Ovary (tissue), 10 donors: Measurements from ENCODE around the gene SLC4A3. TPM values are rescaled to one million over a fixed set of nuclear protein-coding genes. Genes with fewer than 3 reads are reported as not detected.

ENCODE experiments used
- DNase-seq, 5 donors: peaks; one replicate each; pipeline ENCODE4 v3.0.0-alpha.2; 2019 to 2020
- H3K27ac ChIP-seq, 2 donors: fragments of 200-600 bp; one replicate each; pipeline versions ENCODE4 v1.5.1 to v1.8.0; 2019 to 2022
- H3K27me3 ChIP-seq: fragments of 200-600 bp; one replicate; pipeline ENCODE4 v1.8.0; 2022
- H3K36me3 ChIP-seq: fragments of 200-600 bp; sonication (generic); one replicate; pipeline ENCODE4 v1.5.1; 2019
- H3K4me1 ChIP-seq: one replicate; pipeline ENCODE4 v1.8.1; 2013; ENCODE audit warnings: mild to moderate bottlenecking, moderate library complexity; ENCODE audit not compliant: insufficient read depth
- H3K4me3 ChIP-seq: fragments of 200-600 bp; sonication (generic); one replicate; pipeline ENCODE4 v1.5.1; 2017
- H3K9me3 ChIP-seq, 2 donors: fragments of 200-600 bp in 1 of 2; sonication (generic) in 1 of 2; one replicate each; pipeline versions ENCODE4 v1.5.1 to v1.8.1; 2013 to 2019; ENCODE audit warnings: mild to moderate bottlenecking in 1 of 2, moderate library complexity in 1 of 2
- CTCF ChIP-seq, 3 donors: fragments of 450-650 bp in 2 of 3; fragments of 200-600 bp in 1 of 3; IDR thresholded peaks; one replicate each; pipeline versions ENCODE4 v1.5.1 to v1.8.0; 2016 to 2022; ENCODE audit warnings: antibody characterized with exemption in 3 of 3, mild to moderate bottlenecking in 1 of 3
- EP300 ChIP-seq: sonication (generic); formaldehyde crosslinking; IDR thresholded peaks from one replicate; pipeline ENCODE4 v1.6.1; 2017; ENCODE audit warnings: antibody characterized with exemption
- POLR2A ChIP-seq: fragments of 450-650 bp; IDR thresholded peaks from one replicate; pipeline ENCODE4 v1.6.1; 2017; ENCODE audit warnings: antibody characterized with exemption, mild to moderate bottlenecking, moderate library complexity
- WGBS, 3 donors: extraction: QIAGEN DNeasy Blood & Tissue Kit in 1 of 3; methylation state at CpG; one replicate each; pipeline versions ENCODE4 v1.1.5 to v1.1.7; 2013 to 2017; 5-methylcytosine and 5-hydroxymethylcytosine counted together
- intact Hi-C, 4 donors: fragments of 100-400 bp; cut with DNase I; formaldehyde crosslinking; loops; one replicate each; pipeline versions ENCODE4 v1.11.0 to v1.15.1; 2022 to 2023
- long read RNA-seq, 3 donors: library from polyadenylated mRNA in 2 of 3; unstranded in 2 of 3; transcript quantifications; one replicate each; pipeline ENCODE4 v2.0.0 and lab custom pipeline, GENCODE V29; 2021 to 2026
- polyA plus RNA-seq, 2 donors: library from polyadenylated mRNA; stranded (reverse); fragments of 200-250 nt in 1 of 2; fragments of 350-450 nt in 1 of 2; fragmentation: Illumina TruSeq in 1 of 2; extraction: RNeasy Lipid Tissue Mini Kit (QIAGEN cat#74804) in 1 of 2; gene quantifications; one replicate each; pipeline ENCODE4 v1.2.3, GENCODE V29; 2013 to 2014
- total RNA-seq, 7 donors: library from RNA; depleted of rRNA in 2 of 7; stranded (reverse); fragments of >200 nt in 2 of 7; fragmentation: NEBNext Ultra II Directional in 3 of 7; extraction: Animal tissue kit (Norgen Biotek cat#: 25700) in 3 of 7; gene quantifications; one replicate each; pipeline versions ENCODE4 v1.1.0 to v1.2.4, GENCODE V29; 2016 to 2023
- donor health status: DM: no; HTN: no; CAD: no; lungs with moderate emphysema.
- donor health status: DM: no; HTN: no; CAD: no.
- donor health status: Bipolar disorder and iron deficiency.
- donor health status: DM: yes; HTN: yes; CAD: no.
- donor health status: DM: no; HTN: no; CAD: no.
- donor health status: DM: yes; HTN: yes; CAD: no.

SLC4A3 gene, protein sequence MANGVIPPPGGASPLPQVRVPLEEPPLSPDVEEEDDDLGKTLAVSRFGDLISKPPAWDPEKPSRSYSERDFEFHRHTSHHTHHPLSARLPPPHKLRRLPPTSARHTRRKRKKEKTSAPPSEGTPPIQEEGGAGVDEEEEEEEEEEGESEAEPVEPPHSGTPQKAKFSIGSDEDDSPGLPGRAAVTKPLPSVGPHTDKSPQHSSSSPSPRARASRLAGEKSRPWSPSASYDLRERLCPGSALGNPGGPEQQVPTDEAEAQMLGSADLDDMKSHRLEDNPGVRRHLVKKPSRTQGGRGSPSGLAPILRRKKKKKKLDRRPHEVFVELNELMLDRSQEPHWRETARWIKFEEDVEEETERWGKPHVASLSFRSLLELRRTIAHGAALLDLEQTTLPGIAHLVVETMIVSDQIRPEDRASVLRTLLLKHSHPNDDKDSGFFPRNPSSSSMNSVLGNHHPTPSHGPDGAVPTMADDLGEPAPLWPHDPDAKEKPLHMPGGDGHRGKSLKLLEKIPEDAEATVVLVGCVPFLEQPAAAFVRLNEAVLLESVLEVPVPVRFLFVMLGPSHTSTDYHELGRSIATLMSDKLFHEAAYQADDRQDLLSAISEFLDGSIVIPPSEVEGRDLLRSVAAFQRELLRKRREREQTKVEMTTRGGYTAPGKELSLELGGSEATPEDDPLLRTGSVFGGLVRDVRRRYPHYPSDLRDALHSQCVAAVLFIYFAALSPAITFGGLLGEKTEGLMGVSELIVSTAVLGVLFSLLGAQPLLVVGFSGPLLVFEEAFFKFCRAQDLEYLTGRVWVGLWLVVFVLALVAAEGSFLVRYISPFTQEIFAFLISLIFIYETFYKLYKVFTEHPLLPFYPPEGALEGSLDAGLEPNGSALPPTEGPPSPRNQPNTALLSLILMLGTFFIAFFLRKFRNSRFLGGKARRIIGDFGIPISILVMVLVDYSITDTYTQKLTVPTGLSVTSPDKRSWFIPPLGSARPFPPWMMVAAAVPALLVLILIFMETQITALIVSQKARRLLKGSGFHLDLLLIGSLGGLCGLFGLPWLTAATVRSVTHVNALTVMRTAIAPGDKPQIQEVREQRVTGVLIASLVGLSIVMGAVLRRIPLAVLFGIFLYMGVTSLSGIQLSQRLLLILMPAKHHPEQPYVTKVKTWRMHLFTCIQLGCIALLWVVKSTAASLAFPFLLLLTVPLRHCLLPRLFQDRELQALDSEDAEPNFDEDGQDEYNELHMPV
- total RNA-seq (100 to 1,000 TPM in 4 of 7 donors, 10 to 100 TPM in 3; 29.6 to 232 (median 106) TPM), polyA plus RNA-seq (10 to 100 TPM in 1 of 2 donors, 1 to 10 TPM in 1; 5.3 to 83.6 TPM)
- long read RNA-seq, donor 1, full-length matches to known transcripts: 1 of 436 reads
- long read RNA-seq, donor 1, partial matches to known transcripts: 372 of 436 reads
- long read RNA-seq, donor 1, other reads (novel, unspliced or antisense): 63 of 436 reads
- long read RNA-seq, donor 2: 0 reads
- long read RNA-seq, donor 3, full-length matches to known transcripts: 78 of 557 reads
- long read RNA-seq, donor 3, partial matches to known transcripts: 220 of 557 reads
- long read RNA-seq, donor 3, other reads (novel, unspliced or antisense): 259 of 557 reads

DNA sequence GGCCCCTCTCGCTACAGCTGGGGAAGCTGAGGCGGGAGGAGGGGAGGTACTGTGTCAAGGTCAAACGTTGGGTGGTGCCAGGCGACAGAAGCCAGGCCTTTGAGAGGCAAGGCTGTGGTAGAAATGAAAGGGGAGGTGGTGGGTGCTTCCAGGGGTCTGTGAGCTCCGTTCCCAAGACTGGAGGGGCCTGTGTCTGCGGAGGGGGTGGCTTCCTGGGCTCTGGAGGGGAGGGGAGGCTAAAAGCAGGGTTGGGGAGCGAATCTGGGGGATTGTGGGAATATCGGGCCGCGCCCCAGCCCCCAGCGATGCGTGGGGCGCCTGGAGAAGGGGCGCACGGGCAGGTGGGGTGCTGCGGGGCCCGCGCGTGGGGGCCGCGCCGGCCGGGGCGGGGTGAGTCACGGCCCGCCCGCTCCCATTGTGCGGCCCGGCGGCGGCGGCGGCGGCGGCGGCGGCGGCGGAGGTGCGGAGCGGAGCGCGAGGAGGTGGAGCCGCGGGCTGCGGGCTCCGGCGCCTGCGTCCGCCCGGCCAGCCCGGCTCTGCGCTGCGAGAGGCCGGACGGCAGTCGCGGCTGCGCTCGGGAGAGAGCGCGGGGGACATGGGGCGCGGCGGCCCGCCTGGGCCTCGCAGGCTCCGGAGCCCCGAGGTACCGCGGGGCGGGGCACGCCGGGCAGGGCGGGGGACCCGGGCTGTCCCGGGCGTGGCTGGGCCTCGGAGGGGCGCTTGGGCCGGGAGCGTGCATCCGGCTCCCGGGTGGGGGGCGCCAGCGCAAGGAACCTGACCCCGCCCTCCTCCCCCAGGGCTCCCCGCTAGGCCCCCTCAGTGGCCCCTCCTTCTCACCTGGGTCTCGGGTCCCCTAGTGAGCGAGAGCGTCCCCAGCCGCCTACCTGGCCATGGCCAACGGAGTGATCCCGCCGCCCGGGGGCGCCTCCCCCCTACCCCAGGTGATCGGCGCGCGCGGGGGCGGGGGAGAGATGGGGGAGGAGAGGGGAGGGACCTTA, at the start of gene SLC4A3:
TSS of gene SLC4A3 (plus strand) at position 528 of the 998 bp plus-strand sequence. CDS start at position 891, 363 bp downstream.
- peak; percentile 58 to 74 (median 69) for DNase-seq
- TF ChIP-seq POLR2A (no peak), CTCF (IDR thresholded peaks at IDR 0.05) (no peak), EP300 (no peak)
- Histone ChIP-seq H3K4me3 (peak within 1 kb of the TSS; percentile 48), H3K9me3 (no peaks in the 10 kb centered on the region), H3K4me1 (peaks cover 12% of the 10 kb centered on the region), H3K27me3 (no peaks in the 10 kb centered on the region), H3K36me3 (no peaks in the 10 kb centered on the region), H3K27ac (peak within 1 kb of the TSS; percentile 71 to 97)
- intact Hi-C loops: loop anchor here in 2 of 4 donors (5.0 kb wide), 2 partner anchors 55 to 65 kb away; partner anchors contain the start of genes INHA (in 1 of the 2) and OBSL1 (in 1 of the 2)
- 1 to 5% (median 2%) methylated on average over 24 to 103 of the region's 103 CpGs for WGBS, 3 donors

- WGBS, 3 donors: 84 to 88% (median 87%) methylated on average over 8 of the region's 8 CpGs
- no peak for TF ChIP-seq EP300
- no peak for TF ChIP-seq CTCF (IDR thresholded peaks at IDR 0.05)
- no peak for TF ChIP-seq POLR2A
- Histone ChIP-seq H3K9me3 (no peaks in the 10 kb centered on the region), H3K4me3 (no peak overlapping the region), H3K27ac (no peak overlapping the region), H3K4me1 (peaks cover 6% of the 10 kb centered on the region), H3K27me3 (no peaks in the 10 kb centered on the region), H3K36me3 (no peaks in the 10 kb centered on the region)
- intact Hi-C loops: no loop called here
- no peak for DNase-seq
Measured at GRCh38 chr2:219578811-219579613, 48.4 kb upstream of the SLC4A3 start.

DNA sequence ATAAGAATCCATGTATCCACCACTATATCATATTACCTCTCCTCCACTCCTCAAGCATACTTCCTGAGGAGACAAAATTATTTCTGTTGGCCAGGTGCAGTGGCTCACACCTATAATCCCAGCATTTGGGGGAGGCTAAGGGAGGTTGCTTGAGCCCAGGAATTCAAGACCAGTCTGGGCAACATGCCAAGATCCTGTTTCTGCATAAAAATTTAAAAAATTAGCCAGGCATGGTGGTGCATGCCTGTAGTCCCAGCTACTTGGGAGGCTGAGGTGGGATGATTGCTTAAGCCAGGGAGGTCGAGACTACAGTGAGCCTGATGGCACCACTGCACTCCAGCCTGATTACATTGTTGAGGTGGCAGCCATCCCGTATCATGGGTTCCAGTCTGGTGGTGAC, 46.1 kb upstream of the SLC4A3 start:
- Histone ChIP-seq H3K9me3 (no peaks in the 10 kb centered on the region), H3K27ac (no peak overlapping the region), H3K27me3 (no peaks in the 10 kb centered on the region), H3K36me3 (no peaks in the 10 kb centered on the region), H3K4me1 (no peaks in the 10 kb centered on the region), H3K4me3 (no peak overlapping the region)
- no peak for DNase-seq
- 65 to 80% (median 70%) methylated on average over 2 of the region's 2 CpGs for WGBS, 3 donors
- intact Hi-C loops: no loop called here
- TF ChIP-seq EP300 (no peak), POLR2A (no peak), CTCF (IDR thresholded peaks at IDR 0.05) (no peak)
